ENCODE measurements around the gene PAFAH1B2. TPM values are rescaled to one million over a fixed set of nuclear protein-coding genes. Genes with fewer than 3 reads are reported as not detected.
A peak's percentile ranks its signal among the peaks of the same experiment; 100 is the strongest.

The PAFAH1B2 gene
- total RNA-seq, 1 donor from 2014 or later, result 134 TPM

DNA sequence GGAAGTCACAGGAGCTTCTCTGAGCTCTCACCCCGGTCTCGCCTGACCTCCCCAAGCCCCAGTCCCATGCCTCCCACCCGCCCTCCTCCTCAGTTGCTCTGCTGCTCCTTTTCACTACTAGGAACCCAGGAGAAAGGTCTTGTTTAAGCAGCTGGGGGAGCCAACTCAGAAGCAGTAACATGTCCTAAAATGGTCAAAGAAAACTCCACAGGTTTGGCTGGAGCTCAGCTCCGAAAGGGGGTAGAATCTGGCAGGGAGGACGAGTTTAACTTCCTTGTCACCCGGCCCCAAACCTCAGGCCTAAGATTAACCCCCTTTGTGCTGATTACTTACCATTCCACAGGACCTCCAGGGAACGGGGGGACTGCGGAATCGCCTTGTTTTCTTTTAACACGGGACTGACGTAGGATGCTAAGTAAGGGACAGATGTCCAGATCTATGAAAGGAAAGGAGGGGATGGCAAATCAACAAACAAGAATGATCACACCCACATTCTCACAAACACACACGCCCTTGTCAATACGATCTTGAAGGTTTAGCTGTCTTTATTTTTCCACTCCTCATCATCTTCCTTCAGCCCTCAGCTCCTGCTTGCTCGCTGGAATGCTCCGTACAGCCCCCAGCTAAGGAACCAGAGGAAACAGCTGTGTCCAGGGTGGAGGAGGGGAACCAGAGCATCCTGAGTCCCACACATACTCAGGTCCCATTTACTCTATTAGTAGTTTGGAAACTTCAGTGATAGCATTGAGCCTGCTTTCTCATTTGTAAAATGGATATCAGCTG is 74.2 kb downstream of the PAFAH1B2 start:
- H3K4me1 Mint-ChIP-seq, result peaks cover 26% of the 10 kb centered on the region

DNA sequence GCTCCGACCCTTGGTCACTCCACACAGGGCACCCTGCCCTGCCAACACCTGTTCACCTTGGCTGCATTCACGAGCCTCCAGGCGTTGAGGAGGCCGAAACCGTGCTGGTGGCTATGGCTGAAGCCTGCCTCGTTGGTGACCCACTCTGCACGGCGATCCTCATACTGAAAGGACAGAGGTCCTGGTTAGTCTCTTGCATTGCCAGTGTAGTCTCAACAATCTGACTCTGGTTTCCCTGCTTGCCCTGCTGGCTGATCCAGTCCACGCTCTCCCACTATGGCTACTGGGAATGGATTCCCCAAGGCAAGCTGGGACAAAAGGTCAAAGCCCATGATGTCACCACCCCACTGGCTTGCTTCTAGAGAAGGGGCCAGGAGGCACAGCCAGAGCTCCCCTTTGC is 74.9 kb downstream of the PAFAH1B2 start:
- peaks cover 2% of the 10 kb centered on the region for H3K36me3 Mint-ChIP-seq (ENCODE audit: low read depth)
- no peak for DNase-seq (ENCODE audit: low read depth, low spot score)
- H3K9me3 Mint-ChIP-seq, result no peaks in the 10 kb centered on the region
- H3K4me1 Mint-ChIP-seq, result peaks cover 23% of the 10 kb centered on the region
- no peak overlapping the region for H3K27ac Mint-ChIP-seq (ENCODE audit: unreplicated experiment)
- no peak overlapping the region for H3K4me3 Mint-ChIP-seq
- TF ChIP-seq, protein P1, sequence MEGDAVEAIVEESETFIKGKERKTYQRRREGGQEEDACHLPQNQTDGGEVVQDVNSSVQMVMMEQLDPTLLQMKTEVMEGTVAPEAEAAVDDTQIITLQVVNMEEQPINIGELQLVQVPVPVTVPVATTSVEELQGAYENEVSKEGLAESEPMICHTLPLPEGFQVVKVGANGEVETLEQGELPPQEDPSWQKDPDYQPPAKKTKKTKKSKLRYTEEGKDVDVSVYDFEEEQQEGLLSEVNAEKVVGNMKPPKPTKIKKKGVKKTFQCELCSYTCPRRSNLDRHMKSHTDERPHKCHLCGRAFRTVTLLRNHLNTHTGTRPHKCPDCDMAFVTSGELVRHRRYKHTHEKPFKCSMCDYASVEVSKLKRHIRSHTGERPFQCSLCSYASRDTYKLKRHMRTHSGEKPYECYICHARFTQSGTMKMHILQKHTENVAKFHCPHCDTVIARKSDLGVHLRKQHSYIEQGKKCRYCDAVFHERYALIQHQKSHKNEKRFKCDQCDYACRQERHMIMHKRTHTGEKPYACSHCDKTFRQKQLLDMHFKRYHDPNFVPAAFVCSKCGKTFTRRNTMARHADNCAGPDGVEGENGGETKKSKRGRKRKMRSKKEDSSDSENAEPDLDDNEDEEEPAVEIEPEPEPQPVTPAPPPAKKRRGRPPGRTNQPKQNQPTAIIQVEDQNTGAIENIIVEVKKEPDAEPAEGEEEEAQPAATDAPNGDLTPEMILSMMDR (conservative IDR thresholded peaks at IDR 0.05), result no peak
- H3K27me3 Mint-ChIP-seq (ENCODE audit: low read depth), result no peaks in the 10 kb centered on the region

More for the DNA sequence above, 74.2 kb downstream of the PAFAH1B2 start:
- H3K27me3 Mint-ChIP-seq (ENCODE audit: low read depth), result no peaks in the 10 kb centered on the region
- TF ChIP-seq, protein P1 (conservative IDR thresholded peaks at IDR 0.05), result no peak
- no peak overlapping the region for H3K27ac Mint-ChIP-seq (ENCODE audit: unreplicated experiment)
- DNase-seq (ENCODE audit: low read depth, low spot score), result no peak
- H3K4me3 Mint-ChIP-seq, result no peak overlapping the region
- H3K9me3 Mint-ChIP-seq, result no peaks in the 10 kb centered on the region
- H3K36me3 Mint-ChIP-seq (ENCODE audit: low read depth), result peaks cover 5% of the 10 kb centered on the region

DNA sequence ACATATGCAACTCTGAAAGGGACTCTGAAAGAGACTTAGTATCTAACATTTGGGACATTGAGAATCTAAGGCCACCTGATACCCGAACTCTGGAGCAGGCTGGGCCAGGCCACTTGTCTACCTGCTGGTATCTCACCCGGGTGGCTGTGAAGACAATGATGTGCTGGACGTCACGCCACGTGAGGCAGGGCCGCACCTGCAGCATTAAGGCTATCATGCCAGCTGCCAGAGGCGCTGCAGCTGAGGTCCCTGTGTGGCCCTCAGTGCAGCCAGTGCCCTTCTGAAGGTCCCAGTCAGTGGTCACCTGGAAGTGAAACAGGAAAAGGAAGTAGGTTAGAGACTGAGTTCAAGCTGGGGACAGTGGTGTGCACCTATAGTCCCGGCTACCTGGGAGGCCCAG is 75.4 kb downstream of the PAFAH1B2 start:
- peaks cover 2% of the 10 kb centered on the region for H3K36me3 Mint-ChIP-seq (ENCODE audit: low read depth)
- TF ChIP-seq, protein P1 (conservative IDR thresholded peaks at IDR 0.05), result no peak
- H3K9me3 Mint-ChIP-seq, result no peaks in the 10 kb centered on the region
- H3K4me1 Mint-ChIP-seq, result peaks cover 23% of the 10 kb centered on the region
- DNase-seq (ENCODE audit: low read depth, low spot score), result no peak
- H3K4me3 Mint-ChIP-seq, result no peak overlapping the region
- no peak overlapping the region for H3K27ac Mint-ChIP-seq (ENCODE audit: unreplicated experiment)
- no peaks in the 10 kb centered on the region for H3K27me3 Mint-ChIP-seq (ENCODE audit: low read depth)

DNA sequence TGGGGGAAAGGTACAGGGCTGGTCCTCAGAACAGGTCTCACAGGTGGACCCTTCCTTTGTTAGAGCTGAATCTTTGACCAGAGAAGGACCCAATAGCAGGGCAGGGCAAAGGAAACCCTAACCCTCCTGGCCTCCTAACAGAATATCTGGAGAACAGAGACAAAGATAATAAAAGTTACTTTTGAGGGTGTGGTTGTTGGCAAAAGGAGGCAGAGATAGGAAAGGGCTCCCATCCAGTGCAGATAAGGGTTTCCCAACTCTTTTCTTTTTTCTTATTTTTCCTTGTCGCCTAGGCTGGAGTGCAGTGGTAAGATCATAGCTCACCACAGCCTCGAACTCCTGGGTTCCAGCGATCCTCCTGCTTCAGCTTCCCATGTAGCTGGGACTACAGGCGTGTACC is 75.9 kb downstream of the PAFAH1B2 start:
- TF ChIP-seq, protein P1 (conservative IDR thresholded peaks at IDR 0.05), result no peak
- Mint-ChIP-seq H3K9me3 (no peaks in the 10 kb centered on the region), H3K27me3 (ENCODE audit: low read depth) (no peaks in the 10 kb centered on the region), H3K4me1 (peaks cover 23% of the 10 kb centered on the region), H3K27ac (ENCODE audit: unreplicated experiment) (no peak overlapping the region), H3K36me3 (ENCODE audit: low read depth) (peaks cover 2% of the 10 kb centered on the region), H3K4me3 (no peak overlapping the region)
- DNase-seq (ENCODE audit: low read depth, low spot score), result no peak

DNA sequence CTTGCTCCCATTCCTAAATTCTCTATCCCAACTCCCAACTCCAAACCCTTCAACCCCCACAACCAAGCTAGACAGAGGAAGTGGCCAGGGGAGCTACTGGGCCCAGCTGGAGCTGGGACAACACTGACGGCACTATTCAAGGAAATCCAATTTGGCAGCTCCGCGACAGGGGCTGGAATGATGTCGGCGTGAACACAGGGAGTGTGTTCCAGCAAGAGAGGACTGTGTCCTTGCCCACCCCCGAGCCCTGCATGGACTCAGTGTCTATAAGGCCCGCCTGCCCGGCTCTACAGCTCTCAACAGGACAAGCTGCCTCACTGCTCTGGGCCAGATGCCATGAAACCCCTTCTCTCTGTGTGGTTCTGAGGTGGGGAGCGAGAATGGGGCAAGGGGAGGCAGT is 76.5 kb downstream of the PAFAH1B2 start:
- Mint-ChIP-seq H3K27me3 (ENCODE audit: low read depth) (no peaks in the 10 kb centered on the region), H3K27ac (ENCODE audit: unreplicated experiment) (peak overlapping the region; percentile 43), H3K4me1 (peaks cover 29% of the 10 kb centered on the region), H3K9me3 (no peaks in the 10 kb centered on the region), H3K4me3 (no peak overlapping the region), H3K36me3 (ENCODE audit: low read depth) (peaks cover 2% of the 10 kb centered on the region)
- TF ChIP-seq, protein P1 (conservative IDR thresholded peaks at IDR 0.05), result no peak
- no peak for DNase-seq (ENCODE audit: low read depth, low spot score)
